GM19328 (cell line): ENCODE results near the gene PCNX2.

Experiments
- ATAC-seq: cut with Tn5 transposase; IDR thresholded peaks from one replicate; pipeline ENCODE4 v1.9.1; 2021; ENCODE audit warnings: mild to moderate bottlenecking, moderate library complexity; ENCODE audit not compliant: unreplicated experiment

The PCNX2 gene

GRCh38 chr1:233268389-233269022 is 27.0 kb downstream of the PCNX2 start:
- no peak for ATAC-seq

GRCh38 chr1:233261695-233262094 is 33.8 kb downstream of the PCNX2 start:
- ATAC-seq: no peak

GRCh38 chr1:233261206-233261605 is 34.3 kb downstream of the PCNX2 start:
- peak; percentile 82 for ATAC-seq

GRCh38 chr1:233257786-233258185 is 37.7 kb downstream of the PCNX2 start:
- no peak for ATAC-seq

GRCh38 chr1:233256789-233257188 is 38.7 kb downstream of the PCNX2 start:
- ATAC-seq: no peak

GRCh38 chr1:233256191-233256590 is 39.3 kb downstream of the PCNX2 start:
- ATAC-seq: no peak

- ATAC-seq: no peak
These were observed 40.4 kb downstream of the PCNX2 start for GRCh38 chr1:233255145-233255544.

GRCh38 chr1:233253832-233254331 is 41.6 kb downstream of the PCNX2 start:
- no peak for ATAC-seq

- no peak for ATAC-seq
These were observed 42.2 kb downstream of the PCNX2 start for GRCh38 chr1:233253231-233253831.

- ATAC-seq: no peak
These were observed 43.1 kb downstream of the PCNX2 start for GRCh38 chr1:233252441-233252840.

- ATAC-seq: no peak
These were observed 44.3 kb downstream of the PCNX2 start for GRCh38 chr1:233251201-233251720.

- no peak for ATAC-seq
These were observed 47.5 kb downstream of the PCNX2 start for GRCh38 chr1:233248014-233248413.

- ATAC-seq: no peak
These were observed 48.6 kb downstream of the PCNX2 start for GRCh38 chr1:233246965-233247364.

GRCh38 chr1:233245191-233245765 is 50.2 kb downstream of the PCNX2 start:
- no peak for ATAC-seq

GRCh38 chr1:233244183-233244582 is 51.3 kb downstream of the PCNX2 start:
- ATAC-seq: no peak

GRCh38 chr1:233242827-233243483 is 52.6 kb downstream of the PCNX2 start:
- ATAC-seq: no peak

- no peak for ATAC-seq
These were observed 53.8 kb downstream of the PCNX2 start for GRCh38 chr1:233241759-233242158.

GRCh38 chr1:233240829-233241682 is 54.5 kb downstream of the PCNX2 start:
- ATAC-seq: no peak

GRCh38 chr1:233240371-233240770 is 55.2 kb downstream of the PCNX2 start:
- ATAC-seq: no peak

GRCh38 chr1:233238884-233239431 is 56.6 kb downstream of the PCNX2 start:
- no peak for ATAC-seq
